Esophagus squamous epithelium (tissue), 5 donors: ENCODE data around the gene TBC1D2B. TPM values are rescaled to one million over a fixed set of nuclear protein-coding genes. Genes with fewer than 3 reads are reported as not detected.
A peak's percentile ranks its signal among the peaks of the same experiment; 100 is the strongest.

Experiments
- DNase-seq: peaks from one replicate; lab custom pipeline; 2025; lab: John Stamatoyannopoulos, UW
- H3K27ac ChIP-seq, 4 donors: fragments of 200-600 bp; sonication (generic); one replicate each; pipeline ENCODE4 v1.5.1; 2016 to 2019; ENCODE audit warnings: mild to moderate bottlenecking in 1 of 4
- H3K27me3 ChIP-seq, 4 donors: fragments of 200-600 bp; sonication (generic); 1 replicate in 3 of 4; 2 replicates in 1 of 4; pipeline versions ENCODE4 v1.5.1 to v1.6.0; 2017 to 2021; ENCODE audit warnings: antibody characterized with exemption in 1 of 4
- H3K36me3 ChIP-seq, 3 donors: fragments of 200-600 bp; sonication (generic); one replicate each; pipeline ENCODE4 v1.5.1; 2016 to 2019
- H3K4me1 ChIP-seq, 3 donors: fragments of 200-600 bp; sonication (generic); one replicate each; pipeline ENCODE4 v1.5.1; 2017 to 2019
- H3K4me3 ChIP-seq, 4 donors: fragments of 200-600 bp; sonication (generic); 1 replicate in 3 of 4; 2 replicates in 1 of 4; pipeline ENCODE4 v1.5.1; 2016 to 2019; ENCODE audit warnings: mild to moderate bottlenecking in 2 of 4, moderate library complexity in 1 of 4
- H3K9me3 ChIP-seq, 3 donors: fragments of 200-600 bp; sonication (generic); one replicate each; pipeline ENCODE4 v1.5.1; 2016 to 2019
- POLR2A ChIP-seq, 4 donors: fragments of 450-650 bp; IDR thresholded peaks; one replicate each; pipeline ENCODE4 v1.6.1; 2017; ENCODE audit warnings: antibody characterized with exemption in 4 of 4, mild to moderate bottlenecking in 4 of 4, moderate library complexity in 3 of 4
- WGBS, 2 donors: methylation state at CpG; one replicate each; pipeline ENCODE4 v1.1.5; 2018; 5-methylcytosine and 5-hydroxymethylcytosine counted together
- intact Hi-C: fragments of 100-400 bp; cut with DNase I; formaldehyde crosslinking; loops from one replicate; pipeline ENCODE4 v1.15.0; 2022
- total RNA-seq, 4 donors: library from RNA; depleted of rRNA; stranded (reverse); fragments of >200 nt; gene quantifications; one replicate each; pipeline ENCODE4 v1.1.0, GENCODE V29; 2016
- TF ChIP-seq, protein P1 (sequence below), 6 experiments: fragments of 450-650 bp in 4 of 6; fragments of 200-600 bp in 2 of 6; sonication (generic) in 2 of 6; IDR thresholded peaks; one replicate each; pipeline ENCODE4 v1.5.1; 2016 to 2019; ENCODE audit warnings: antibody characterized with exemption in 6 of 6, mild to moderate bottlenecking in 4 of 6, moderate library complexity in 4 of 6
- donor health status: DM: yes; HTN: yes; CAD: no.

The TBC1D2B gene
- total RNA-seq, 4 donors from 2014 or later: 13.0 to 30.7 (median 17.8) TPM

- intact Hi-C loops: no loop called here
- TF ChIP-seq, protein P1, sequence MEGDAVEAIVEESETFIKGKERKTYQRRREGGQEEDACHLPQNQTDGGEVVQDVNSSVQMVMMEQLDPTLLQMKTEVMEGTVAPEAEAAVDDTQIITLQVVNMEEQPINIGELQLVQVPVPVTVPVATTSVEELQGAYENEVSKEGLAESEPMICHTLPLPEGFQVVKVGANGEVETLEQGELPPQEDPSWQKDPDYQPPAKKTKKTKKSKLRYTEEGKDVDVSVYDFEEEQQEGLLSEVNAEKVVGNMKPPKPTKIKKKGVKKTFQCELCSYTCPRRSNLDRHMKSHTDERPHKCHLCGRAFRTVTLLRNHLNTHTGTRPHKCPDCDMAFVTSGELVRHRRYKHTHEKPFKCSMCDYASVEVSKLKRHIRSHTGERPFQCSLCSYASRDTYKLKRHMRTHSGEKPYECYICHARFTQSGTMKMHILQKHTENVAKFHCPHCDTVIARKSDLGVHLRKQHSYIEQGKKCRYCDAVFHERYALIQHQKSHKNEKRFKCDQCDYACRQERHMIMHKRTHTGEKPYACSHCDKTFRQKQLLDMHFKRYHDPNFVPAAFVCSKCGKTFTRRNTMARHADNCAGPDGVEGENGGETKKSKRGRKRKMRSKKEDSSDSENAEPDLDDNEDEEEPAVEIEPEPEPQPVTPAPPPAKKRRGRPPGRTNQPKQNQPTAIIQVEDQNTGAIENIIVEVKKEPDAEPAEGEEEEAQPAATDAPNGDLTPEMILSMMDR (IDR thresholded peaks at IDR 0.05): no peak
- TF ChIP-seq POLR2A (IDR thresholded peaks at IDR 0.05): no peak
- Histone ChIP-seq H3K36me3 (peaks cover 0 to 54% (median 0%) of the 10 kb centered on the region in 3 donors), H3K27ac (peak overlapping the region in 3 of 4 donors; percentile 40 to 64 (median 58)), H3K4me1 (peaks cover 21 to 71% (median 27%) of the 10 kb centered on the region in 3 donors), H3K27me3 (no peaks in the 10 kb centered on the region), H3K4me3 (peak overlapping the region in 1 of 4 donors; percentile 26), H3K9me3 (no peaks in the 10 kb centered on the region)
- WGBS, 2 donors: 37 to 45% methylated on average over 8 to 13 of the region's 13 CpGs
- no peak for DNase-seq
Measured at GRCh38 chr15:78034495-78035191, 42.9 kb downstream of the TBC1D2B start.

DNA sequence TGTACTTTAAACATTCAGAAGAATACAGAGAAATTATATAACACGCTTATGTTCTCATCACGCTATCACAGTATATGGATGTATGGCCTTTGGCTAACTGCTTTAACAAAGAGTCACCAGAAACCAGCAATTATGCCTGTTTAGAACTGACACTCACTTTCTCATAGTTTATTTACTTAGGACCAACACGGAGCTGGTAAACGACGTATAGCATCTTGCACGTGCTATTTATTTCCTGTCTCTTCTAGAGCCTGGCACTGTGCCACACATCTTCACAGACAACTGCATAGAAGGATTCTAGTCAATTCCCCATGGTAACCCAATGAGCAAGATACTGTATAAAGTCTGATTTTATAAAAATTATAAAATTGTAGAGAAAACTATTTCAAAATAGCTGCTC is 43.6 kb downstream of the TBC1D2B start:
- H3K36me3 ChIP-seq: peaks cover 0 to 61% (median 0%) of the 10 kb centered on the region in 3 donors
- no peaks in the 10 kb centered on the region for H3K9me3 ChIP-seq
- H3K27ac ChIP-seq: peak overlapping the region in 1 of 4 donors; percentile 58
- H3K27me3 ChIP-seq: no peaks in the 10 kb centered on the region
- no peak overlapping the region for H3K4me3 ChIP-seq
- 47 to 61% methylated on average over 6 of the region's 6 CpGs for WGBS, 2 donors
- no peak for DNase-seq
- peaks cover 19 to 64% (median 27%) of the 10 kb centered on the region in 3 donors for H3K4me1 ChIP-seq
- TF ChIP-seq POLR2A (IDR thresholded peaks at IDR 0.05): no peak
- TF ChIP-seq, protein P1 (IDR thresholded peaks at IDR 0.05): no peak
- intact Hi-C loops: no loop called here

GRCh38 chr15:78032671-78033070 is 44.8 kb downstream of the TBC1D2B start:
- Histone ChIP-seq H3K4me1 (peaks cover 9 to 53% (median 18%) of the 10 kb centered on the region in 3 donors), H3K27ac (no peak overlapping the region), H3K27me3 (no peaks in the 10 kb centered on the region), H3K36me3 (peaks cover 0 to 61% (median 0%) of the 10 kb centered on the region in 3 donors), H3K4me3 (no peak overlapping the region), H3K9me3 (no peaks in the 10 kb centered on the region)
- whole genome bisulfite sequencing, 2 donors: 67 to 69% methylated on average over 4 of the region's 4 CpGs
- intact Hi-C loops: no loop called here
- TF ChIP-seq, protein P1 (IDR thresholded peaks at IDR 0.05): no peak
- no peak for TF ChIP-seq POLR2A (IDR thresholded peaks at IDR 0.05)
- no peak for DNase-seq

- TF ChIP-seq, protein P1 (IDR thresholded peaks at IDR 0.05): no peak
- no peak for TF ChIP-seq POLR2A (IDR thresholded peaks at IDR 0.05)
- Histone ChIP-seq H3K4me3 (no peak overlapping the region), H3K27me3 (no peaks in the 10 kb centered on the region), H3K4me1 (peaks cover 0 to 29% (median 18%) of the 10 kb centered on the region in 3 donors), H3K27ac (peak overlapping the region in 2 of 4 donors; percentile 53 to 81), H3K36me3 (peaks cover 0 to 100% (median 4%) of the 10 kb centered on the region in 3 donors), H3K9me3 (no peaks in the 10 kb centered on the region)
- intact Hi-C loops: no loop called here
- no peak for DNase-seq
- WGBS, 2 donors: 60 to 92% methylated on average over 1 to 2 of the region's 2 CpGs
Measured at GRCh38 chr15:78024883-78025282, 52.6 kb downstream of the TBC1D2B start.

DNA sequence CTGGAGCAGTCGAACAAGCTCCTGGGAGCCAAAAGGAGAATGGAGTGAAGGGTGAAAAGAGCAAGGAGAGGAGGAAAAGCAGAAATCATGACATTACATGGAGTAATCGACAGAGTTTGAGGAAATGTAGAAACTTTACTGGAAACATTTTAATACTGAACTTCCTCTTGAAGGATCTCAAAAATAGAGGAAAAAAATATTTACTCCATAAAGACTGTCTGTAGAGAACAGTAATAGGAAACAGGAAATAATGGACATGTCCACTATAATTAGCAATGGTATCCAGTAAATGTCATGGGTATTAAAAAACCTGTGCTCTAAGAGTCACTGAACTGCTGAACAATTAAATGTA is 53.0 kb downstream of the TBC1D2B start:
- 40 to 69% methylated on average over 2 of the region's 2 CpGs for WGBS, 2 donors
- peaks cover 0 to 33% (median 18%) of the 10 kb centered on the region in 3 donors for H3K4me1 ChIP-seq
- no peak overlapping the region for H3K4me3 ChIP-seq
- H3K27ac ChIP-seq: peak overlapping the region in 2 of 4 donors; percentile 81 to 85
- intact Hi-C loops: no loop called here
- no peak for DNase-seq
- no peaks in the 10 kb centered on the region for H3K27me3 ChIP-seq
- H3K9me3 ChIP-seq: no peaks in the 10 kb centered on the region
- H3K36me3 ChIP-seq: peaks cover 0 to 100% (median 4%) of the 10 kb centered on the region in 3 donors
- TF ChIP-seq, protein P1 (IDR thresholded peaks at IDR 0.05): no peak
- TF ChIP-seq POLR2A (IDR thresholded peaks at IDR 0.05): no peak
